Measurements from ENCODE around the gene PCDH9.

The PCDH9 gene

DNA sequence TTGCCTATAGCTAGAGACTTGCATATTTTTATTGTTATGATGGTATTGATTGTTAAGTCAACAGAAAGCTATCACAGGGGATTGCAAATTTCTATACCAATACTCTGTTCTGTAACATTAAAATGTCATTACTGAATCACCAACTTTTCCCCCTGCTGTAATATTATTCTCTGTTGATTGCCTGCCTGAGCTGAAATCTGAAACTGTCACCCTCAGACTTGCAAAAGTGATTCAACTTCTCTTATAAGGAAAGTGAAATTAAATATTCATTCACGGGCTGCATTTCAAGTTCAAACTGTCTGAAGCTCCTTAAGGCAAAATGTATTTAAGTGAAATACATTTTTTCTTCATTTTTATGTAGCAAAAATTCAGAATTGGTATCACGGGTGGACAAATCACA lies 723.2 kb downstream of the PCDH9 start:
- H3K4me3 ChIP-seq (replicated peaks; ENCODE audit: insufficient read depth, low read length), result no peak overlapping the region
- TF ChIP-seq, protein P1, sequence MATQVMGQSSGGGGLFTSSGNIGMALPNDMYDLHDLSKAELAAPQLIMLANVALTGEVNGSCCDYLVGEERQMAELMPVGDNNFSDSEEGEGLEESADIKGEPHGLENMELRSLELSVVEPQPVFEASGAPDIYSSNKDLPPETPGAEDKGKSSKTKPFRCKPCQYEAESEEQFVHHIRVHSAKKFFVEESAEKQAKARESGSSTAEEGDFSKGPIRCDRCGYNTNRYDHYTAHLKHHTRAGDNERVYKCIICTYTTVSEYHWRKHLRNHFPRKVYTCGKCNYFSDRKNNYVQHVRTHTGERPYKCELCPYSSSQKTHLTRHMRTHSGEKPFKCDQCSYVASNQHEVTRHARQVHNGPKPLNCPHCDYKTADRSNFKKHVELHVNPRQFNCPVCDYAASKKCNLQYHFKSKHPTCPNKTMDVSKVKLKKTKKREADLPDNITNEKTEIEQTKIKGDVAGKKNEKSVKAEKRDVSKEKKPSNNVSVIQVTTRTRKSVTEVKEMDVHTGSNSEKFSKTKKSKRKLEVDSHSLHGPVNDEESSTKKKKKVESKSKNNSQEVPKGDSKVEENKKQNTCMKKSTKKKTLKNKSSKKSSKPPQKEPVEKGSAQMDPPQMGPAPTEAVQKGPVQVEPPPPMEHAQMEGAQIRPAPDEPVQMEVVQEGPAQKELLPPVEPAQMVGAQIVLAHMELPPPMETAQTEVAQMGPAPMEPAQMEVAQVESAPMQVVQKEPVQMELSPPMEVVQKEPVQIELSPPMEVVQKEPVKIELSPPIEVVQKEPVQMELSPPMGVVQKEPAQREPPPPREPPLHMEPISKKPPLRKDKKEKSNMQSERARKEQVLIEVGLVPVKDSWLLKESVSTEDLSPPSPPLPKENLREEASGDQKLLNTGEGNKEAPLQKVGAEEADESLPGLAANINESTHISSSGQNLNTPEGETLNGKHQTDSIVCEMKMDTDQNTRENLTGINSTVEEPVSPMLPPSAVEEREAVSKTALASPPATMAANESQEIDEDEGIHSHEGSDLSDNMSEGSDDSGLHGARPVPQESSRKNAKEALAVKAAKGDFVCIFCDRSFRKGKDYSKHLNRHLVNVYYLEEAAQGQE (IDR thresholded peaks at IDR 0.05; ENCODE audit: insufficient replicate concordance, low read depth), result no peak
- TF ChIP-seq POLR2AphosphoS5 (IDR thresholded peaks at IDR 0.05; ENCODE audit: low read depth) (no peak), GABPA (IDR thresholded peaks at IDR 0.05; ENCODE audit: low read depth) (no peak), SPI1 (IDR thresholded peaks at IDR 0.05; ENCODE audit: borderline replicate concordance, low read depth) (no peak)
- TF ChIP-seq, protein P2, sequence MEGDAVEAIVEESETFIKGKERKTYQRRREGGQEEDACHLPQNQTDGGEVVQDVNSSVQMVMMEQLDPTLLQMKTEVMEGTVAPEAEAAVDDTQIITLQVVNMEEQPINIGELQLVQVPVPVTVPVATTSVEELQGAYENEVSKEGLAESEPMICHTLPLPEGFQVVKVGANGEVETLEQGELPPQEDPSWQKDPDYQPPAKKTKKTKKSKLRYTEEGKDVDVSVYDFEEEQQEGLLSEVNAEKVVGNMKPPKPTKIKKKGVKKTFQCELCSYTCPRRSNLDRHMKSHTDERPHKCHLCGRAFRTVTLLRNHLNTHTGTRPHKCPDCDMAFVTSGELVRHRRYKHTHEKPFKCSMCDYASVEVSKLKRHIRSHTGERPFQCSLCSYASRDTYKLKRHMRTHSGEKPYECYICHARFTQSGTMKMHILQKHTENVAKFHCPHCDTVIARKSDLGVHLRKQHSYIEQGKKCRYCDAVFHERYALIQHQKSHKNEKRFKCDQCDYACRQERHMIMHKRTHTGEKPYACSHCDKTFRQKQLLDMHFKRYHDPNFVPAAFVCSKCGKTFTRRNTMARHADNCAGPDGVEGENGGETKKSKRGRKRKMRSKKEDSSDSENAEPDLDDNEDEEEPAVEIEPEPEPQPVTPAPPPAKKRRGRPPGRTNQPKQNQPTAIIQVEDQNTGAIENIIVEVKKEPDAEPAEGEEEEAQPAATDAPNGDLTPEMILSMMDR (IDR thresholded peaks at IDR 0.05; ENCODE audit: insufficient read depth, low read length), result no peak
- no peak for DNase-seq (ENCODE audit: low read depth in 1 of 2, low spot score in 1 of 2)

DNA sequence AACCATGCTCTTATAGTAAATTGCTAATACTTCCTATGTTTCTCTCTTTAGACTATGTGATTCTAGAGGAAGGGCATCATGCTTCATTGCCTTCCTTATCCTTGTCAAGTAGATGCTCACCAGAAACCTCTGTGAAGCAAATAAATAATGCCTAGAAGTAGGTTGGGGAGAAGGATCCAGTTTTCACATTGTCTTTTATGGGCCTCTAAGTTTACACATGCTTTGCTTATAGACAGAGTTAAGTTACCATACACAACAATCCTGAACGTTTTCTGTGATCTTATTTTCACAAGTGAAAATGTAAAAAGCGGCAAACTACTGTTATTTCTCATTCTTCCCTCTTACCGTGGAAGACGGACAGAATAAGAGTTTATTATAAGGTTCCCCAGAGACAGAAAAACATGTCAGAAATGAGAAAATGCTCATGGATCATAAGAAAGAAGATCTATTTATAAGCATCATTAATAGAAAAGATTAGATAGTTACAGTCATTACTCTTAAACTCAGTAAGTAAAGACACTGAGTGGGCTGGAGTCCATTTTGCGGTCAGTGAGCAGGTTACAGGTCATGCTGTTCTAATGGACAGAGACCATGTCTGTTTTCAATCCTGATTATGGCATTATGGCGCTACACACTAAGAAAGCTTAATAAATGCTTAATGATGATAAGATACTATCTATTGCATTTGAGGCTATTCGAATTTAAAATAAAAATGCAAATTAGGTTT lies 723.9 kb downstream of the PCDH9 start:
- TF ChIP-seq, protein P2 (IDR thresholded peaks at IDR 0.05; ENCODE audit: insufficient read depth, low read length), result no peak
- no peak for TF ChIP-seq POLR2AphosphoS5 (IDR thresholded peaks at IDR 0.05; ENCODE audit: low read depth)
- no peak for TF ChIP-seq GABPA (IDR thresholded peaks at IDR 0.05; ENCODE audit: low read depth)
- TF ChIP-seq, protein P1 (IDR thresholded peaks at IDR 0.05; ENCODE audit: insufficient replicate concordance, low read depth), result no peak
- DNase-seq (ENCODE audit: low read depth in 1 of 2, low spot score in 1 of 2), result no peak
- no peaks in the 10 kb centered on the region for H3K27me3 ChIP-seq (ENCODE audit: insufficient read depth, poor library complexity, severe bottlenecking)
- H3K27ac ChIP-seq (replicated peaks), result no peak overlapping the region
- H3K4me3 ChIP-seq (replicated peaks; ENCODE audit: insufficient read depth, low read length), result no peak overlapping the region

More for the DNA sequence above, 723.2 kb downstream of the PCDH9 start:
- no peaks in the 10 kb centered on the region for H3K27me3 ChIP-seq (ENCODE audit: insufficient read depth, poor library complexity, severe bottlenecking)
- H3K27ac ChIP-seq (replicated peaks), result no peak overlapping the region

DNA sequence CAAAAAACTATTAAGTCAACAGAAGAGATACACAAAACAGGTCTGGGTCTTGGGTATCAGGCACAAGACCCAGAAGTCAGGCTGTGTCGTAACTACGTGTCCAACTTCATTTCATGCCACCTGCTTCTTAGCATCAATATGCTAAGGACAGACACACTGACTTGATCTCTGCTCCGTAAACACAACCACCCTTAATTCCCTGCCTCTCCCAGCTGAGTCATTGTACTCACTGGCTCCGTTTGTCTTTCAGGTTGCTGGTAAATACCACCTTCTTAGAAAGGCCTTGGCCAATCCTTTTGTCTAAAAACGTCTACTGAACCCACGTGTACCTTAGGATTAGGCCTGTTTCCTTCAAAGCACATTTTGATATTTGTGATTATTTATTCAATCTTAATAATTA lies 726.2 kb downstream of the PCDH9 start:
- no peak for TF ChIP-seq GABPA (IDR thresholded peaks at IDR 0.05; ENCODE audit: low read depth)
- TF ChIP-seq SPI1 (IDR thresholded peaks at IDR 0.05; ENCODE audit: borderline replicate concordance, low read depth), result no peak
- no peak for TF ChIP-seq POLR2AphosphoS5 (IDR thresholded peaks at IDR 0.05; ENCODE audit: low read depth)
- TF ChIP-seq, protein P1 (IDR thresholded peaks at IDR 0.05; ENCODE audit: insufficient replicate concordance, low read depth), result no peak
- TF ChIP-seq, protein P2 (IDR thresholded peaks at IDR 0.05; ENCODE audit: insufficient read depth, low read length), result no peak
- DNase-seq (ENCODE audit: low read depth in 1 of 2, low spot score in 1 of 2), result no peak
- Histone ChIP-seq H3K27me3 (ENCODE audit: insufficient read depth, poor library complexity, severe bottlenecking) (no peaks in the 10 kb centered on the region), H3K27ac (replicated peaks) (no peak overlapping the region), H3K4me3 (replicated peaks; ENCODE audit: insufficient read depth, low read length) (no peak overlapping the region)
